H9 (cell line): ENCODE data around the gene DCT. TPM values are rescaled to one million over a fixed set of nuclear protein-coding genes. Genes with fewer than 3 reads are reported as not detected.

Experiments used
- DNase-seq: peaks from one replicate; pipeline ENCODE4 v3.0.0-alpha.2; 2017
- H2AFZ ChIP-seq: one replicate; pipeline ENCODE4 v1.6.1; 2013; ENCODE audit warnings: mild to moderate bottlenecking, low read length, control low read depth, moderate library complexity
- H2AK5ac ChIP-seq: 2 replicates; pipeline ENCODE4 v1.6.1; 2013; ENCODE audit warnings: low read length, control low read depth, mixed read lengths; ENCODE audit not compliant: insufficient read length
- H2BK120ac ChIP-seq: one replicate; pipeline ENCODE4 v1.6.1; 2013; ENCODE audit warnings: low read depth, mild to moderate bottlenecking, low read length, control low read depth, inconsistent platforms; ENCODE audit not compliant: poor library complexity, severe bottlenecking
- H2BK12ac ChIP-seq: 2 replicates; pipeline ENCODE4 v1.6.1; 2013; ENCODE audit warnings: low read length, control low read depth, mixed read lengths, low read depth; ENCODE audit not compliant: insufficient read length
- H2BK15ac ChIP-seq: 2 replicates; pipeline ENCODE4 v1.6.1; 2013; ENCODE audit warnings: low read depth, low read length, control low read depth
- H2BK20ac ChIP-seq: one replicate; pipeline ENCODE4 v1.6.1; 2013; ENCODE audit warnings: low read depth, mild to moderate bottlenecking, low read length, control low read depth, inconsistent platforms; ENCODE audit not compliant: poor library complexity, severe bottlenecking
- H2BK5ac ChIP-seq: 2 replicates; pipeline ENCODE4 v1.6.1; 2013; ENCODE audit warnings: low read length, control low read depth, mixed read lengths; ENCODE audit not compliant: insufficient read length
- H3K14ac ChIP-seq: 2 replicates; pipeline ENCODE4 v1.6.1; 2013; ENCODE audit warnings: low read length, control low read depth; ENCODE audit not compliant: insufficient read depth
- H3K18ac ChIP-seq: 2 replicates; pipeline ENCODE4 v1.6.1; 2013; ENCODE audit warnings: low read depth, mild to moderate bottlenecking, mixed read lengths, low read length, control low read depth; ENCODE audit not compliant: insufficient read length
- H3K23ac ChIP-seq: 2 replicates; pipeline ENCODE4 v1.6.1; 2013; ENCODE audit warnings: low read length, control low read depth, mixed read lengths, low read depth; ENCODE audit not compliant: insufficient read length
- H3K23me2 ChIP-seq: 2 replicates; pipeline ENCODE4 v1.6.1; 2013; ENCODE audit warnings: low read depth, mild to moderate bottlenecking, mixed read lengths, low read length, control low read depth; ENCODE audit not compliant: insufficient read length, poor library complexity, severe bottlenecking
- H3K27ac ChIP-seq: 2 replicates; pipeline ENCODE4 v1.5.1; 2013; ENCODE audit warnings: low read length, control low read depth, mixed read lengths, low read depth; ENCODE audit not compliant: insufficient read length
- H3K27me3 ChIP-seq: 2 replicates; pipeline ENCODE4 v1.6.1; 2013; ENCODE audit warnings: low read length, control low read depth, inconsistent platforms; ENCODE audit not compliant: insufficient read depth
- H3K4ac ChIP-seq: 2 replicates; pipeline ENCODE4 v1.6.1; 2013; ENCODE audit warnings: low read depth, mild to moderate bottlenecking, control low read depth, inconsistent platforms, low read length, moderate library complexity
- H3K4me1 ChIP-seq: 2 replicates; pipeline ENCODE4 v1.6.1; 2013; ENCODE audit warnings: low read length, control low read depth, inconsistent platforms; ENCODE audit not compliant: insufficient read depth
- H3K4me2 ChIP-seq: 2 replicates; pipeline ENCODE4 v1.6.1; 2013; ENCODE audit warnings: low read length, control low read depth, mixed read lengths; ENCODE audit not compliant: insufficient read length, insufficient read depth
- H3K56ac ChIP-seq: 2 replicates; pipeline ENCODE4 v1.6.1; 2013; ENCODE audit warnings: low read depth, mild to moderate bottlenecking, mixed read lengths, low read length, control low read depth; ENCODE audit not compliant: insufficient read length
- H3K79me1 ChIP-seq: 2 replicates; pipeline ENCODE4 v1.6.1; 2013; ENCODE audit warnings: low read depth, mild to moderate bottlenecking, moderate library complexity, low read length, control low read depth, inconsistent platforms; ENCODE audit not compliant: insufficient read depth, poor library complexity, severe bottlenecking
- H3K79me2 ChIP-seq: 2 replicates; pipeline ENCODE4 v1.6.1; 2013; ENCODE audit warnings: low read length, control low read depth, inconsistent platforms; ENCODE audit not compliant: insufficient read depth
- H3K9ac ChIP-seq: 2 replicates; pipeline ENCODE4 v1.6.1; 2013; ENCODE audit warnings: low read length, control low read depth, mixed read lengths; ENCODE audit not compliant: insufficient read length; ENCODE audit errors: extremely low read depth
- H3K9me3 ChIP-seq: one replicate; pipeline ENCODE4 v1.6.1; 2013; ENCODE audit warnings: low read depth, low read length, inconsistent platforms; ENCODE audit not compliant: control insufficient read depth
- H3T11ph ChIP-seq: one replicate; pipeline ENCODE4 v1.6.1; 2013; ENCODE audit warnings: mild to moderate bottlenecking, low read length, control low read depth, inconsistent platforms
- H4K20me1 ChIP-seq: one replicate; pipeline ENCODE4 v1.6.1; 2013; ENCODE audit not compliant: control insufficient read depth, insufficient read length, insufficient read depth
- H4K5ac ChIP-seq: 2 replicates; pipeline ENCODE4 v1.6.1; 2013; ENCODE audit warnings: low read depth, mild to moderate bottlenecking, mixed read lengths, low read length, control low read depth; ENCODE audit not compliant: insufficient read length
- H4K8ac ChIP-seq: replicated peaks from 2 replicates; pipeline ENCODE4 v1.6.1; 2013; ENCODE audit warnings: low read length, control low read depth, mixed read lengths, low read depth; ENCODE audit not compliant: insufficient read length
- H4K91ac ChIP-seq: 2 replicates; pipeline ENCODE4 v1.6.1; 2013; ENCODE audit warnings: low read depth, mild to moderate bottlenecking, moderate library complexity, mixed read lengths, low read length, control low read depth; ENCODE audit not compliant: insufficient read length
- H3K27ac Mint-ChIP-seq, 3 experiments: 2 replicates in 2 of 3; 3 replicates in 1 of 3; pipeline ENCODE4 v1.8.0; 2020 to 2021; ENCODE audit warnings: mixed read lengths in 3 of 3, mild to moderate bottlenecking in 1 of 3, moderate library complexity in 1 of 3
- H3K27me3 Mint-ChIP-seq: 2 replicates; pipeline ENCODE4 v1.8.0; 2021; ENCODE audit warnings: low read depth, mild to moderate bottlenecking, moderate library complexity, mixed read lengths
- H3K36me3 Mint-ChIP-seq, 3 experiments: 2 replicates in 2 of 3; 3 replicates in 1 of 3; pipeline ENCODE4 v1.8.0; 2020 to 2021; ENCODE audit warnings: low read depth in 3 of 3, mixed read lengths in 3 of 3; ENCODE audit not compliant: insufficient read depth in 1 of 3
- H3K4me1 Mint-ChIP-seq, 2 experiments: 2 replicates each; pipeline ENCODE4 v1.8.0; 2020; ENCODE audit warnings: mixed read lengths in 2 of 2
- H3K4me3 Mint-ChIP-seq, 2 experiments: 2 replicates in 1 of 2; 3 replicates in 1 of 2; pipeline ENCODE4 v1.8.0; 2020 to 2021; ENCODE audit warnings: mild to moderate bottlenecking in 2 of 2, mixed read lengths in 2 of 2, moderate library complexity in 1 of 2
- H3K9me3 Mint-ChIP-seq, 2 experiments: 2 replicates in 1 of 2; 3 replicates in 1 of 2; pipeline ENCODE4 v1.8.0; 2020; ENCODE audit warnings: mild to moderate bottlenecking in 2 of 2, mixed read lengths in 2 of 2, moderate library complexity in 1 of 2
- CTCF ChIP-seq: fragments of 200-600 bp; sonication (generic); conservative IDR thresholded peaks from 3 replicates; pipeline ENCODE4 v1.8.0; 2021; ENCODE audit warnings: antibody characterized with exemption, mild to moderate bottlenecking
- WGBS: extraction: QIAGEN DNeasy Blood & Tissue Kit; methylation state at CpG from one replicate; pipeline ENCODE4 v1.1.7; 2013; ENCODE audit warnings: missing lambda C conversion rate, low lambda C conversion rate, mixed read lengths; ENCODE audit not compliant: insufficient read length; ENCODE audit errors: extremely low coverage; 5-methylcytosine and 5-hydroxymethylcytosine counted together
- total RNA-seq: library from RNA; stranded (reverse); gene quantifications from 2 replicates; pipeline ENCODE4 v1.2.1, GENCODE V29; 2021

The DCT gene
- total RNA-seq, 1 experiment from 2014 or later = not detected

- H3K79me1 ChIP-seq = no peaks in the 10 kb centered on the region
- no peak overlapping the region for H3K18ac ChIP-seq
- no peaks in the 10 kb centered on the region for H4K20me1 ChIP-seq
- Mint-ChIP-seq H3K4me1 (peaks cover 4% of the 10 kb centered on the region in 2 experiments; a peak in 2 of 4 replicates), H3K4me3 (no peak overlapping the region), H3K9me3 (peaks cover 0 to 7% of the 10 kb centered on the region in 2 experiments; a peak in 3 of 5 replicates), H3K27ac (no peak overlapping the region), H3K36me3 (no peaks in the 10 kb centered on the region), H3K27me3 (no peaks in the 10 kb centered on the region)
- H3K79me2 ChIP-seq = no peaks in the 10 kb centered on the region
- no peak overlapping the region for H2BK5ac ChIP-seq
- H3K23ac ChIP-seq = no peak overlapping the region
- no peak overlapping the region for H2AK5ac ChIP-seq
- no peak overlapping the region for H4K8ac ChIP-seq
- no peak overlapping the region for H4K91ac ChIP-seq
- H2BK12ac ChIP-seq = no peak overlapping the region
- no peak overlapping the region for H3K56ac ChIP-seq
- H3K4ac ChIP-seq = no peak overlapping the region
- no peak overlapping the region for H2AFZ ChIP-seq
- no peak overlapping the region for H2BK120ac ChIP-seq
- WGBS = no CpG with 5 or more reads among the region's 3 CpGs
- no peak for DNase-seq
- H3K9ac ChIP-seq = no peak overlapping the region
- no peak overlapping the region for H4K5ac ChIP-seq
- H2BK15ac ChIP-seq = no peak overlapping the region
- H3K23me2 ChIP-seq = no peaks in the 10 kb centered on the region
- H3K14ac ChIP-seq = no peak overlapping the region
- no peak overlapping the region for H3K4me2 ChIP-seq
- no peak overlapping the region for H2BK20ac ChIP-seq
- H3K27ac ChIP-seq = no peak overlapping the region
- H3K4me1 ChIP-seq = no peaks in the 10 kb centered on the region
- H3K27me3 ChIP-seq = no peaks in the 10 kb centered on the region
- TF ChIP-seq CTCF = no peak
- no peak overlapping the region for H3T11ph ChIP-seq
- H3K9me3 ChIP-seq = no peaks in the 10 kb centered on the region
Measured at GRCh38 chr13:94495806-94496205, 16.3 kb upstream of the DCT start.
